ENCODE results near the gene TOX2.
A peak's percentile ranks its signal among the peaks of the same experiment; 100 is the strongest.

TOX2 gene

DNA sequence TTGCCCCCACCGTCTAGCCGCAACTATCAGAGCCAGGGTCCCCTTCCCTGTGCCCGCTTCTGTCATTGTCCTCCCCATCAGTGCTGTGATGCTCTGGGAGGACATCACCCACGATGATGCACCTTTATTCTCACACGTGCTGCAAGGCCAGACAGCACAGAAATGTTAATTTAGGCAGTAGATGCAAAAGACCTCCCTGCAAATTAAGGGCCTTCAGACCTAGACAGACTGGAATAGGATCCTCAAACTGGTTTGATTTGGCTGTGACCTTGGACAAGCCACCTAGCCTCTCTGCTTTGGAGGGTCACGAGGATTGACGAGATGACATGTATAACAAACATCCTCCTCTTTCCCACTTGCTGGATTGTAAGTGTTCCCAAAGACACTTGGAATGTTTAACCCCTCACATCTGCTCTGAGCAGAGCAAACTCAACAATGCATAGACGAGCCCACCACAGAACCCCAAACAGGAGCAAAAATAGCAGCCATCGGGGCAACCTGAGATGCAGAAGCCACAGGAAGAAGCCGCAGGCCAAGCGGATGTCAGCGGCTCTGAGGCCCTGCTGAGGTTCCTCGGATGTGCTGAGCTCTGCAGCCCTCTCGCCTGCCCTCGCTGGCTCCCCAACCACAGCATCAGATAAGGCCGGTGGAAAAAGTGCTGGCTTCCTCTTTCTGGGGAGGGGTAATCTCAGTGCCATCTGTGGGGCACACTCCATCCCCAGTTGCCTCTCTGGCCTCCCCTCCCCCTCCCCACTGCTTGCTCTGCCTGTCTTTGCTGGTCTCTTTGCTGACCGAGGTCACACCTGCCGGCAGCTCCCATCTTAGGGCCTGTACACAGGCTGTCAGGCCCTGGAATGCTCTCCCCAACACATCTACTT, 35.3 kb downstream of the TOX2 start:
- H3K4me1 Mint-ChIP-seq, result peaks cover 18% of the 10 kb centered on the region
- DNase-seq (ENCODE audit: low spot score in 2 of 2), result no peak
- ATAC-seq (ENCODE audit: low read depth), result peak; percentile 87

DNA sequence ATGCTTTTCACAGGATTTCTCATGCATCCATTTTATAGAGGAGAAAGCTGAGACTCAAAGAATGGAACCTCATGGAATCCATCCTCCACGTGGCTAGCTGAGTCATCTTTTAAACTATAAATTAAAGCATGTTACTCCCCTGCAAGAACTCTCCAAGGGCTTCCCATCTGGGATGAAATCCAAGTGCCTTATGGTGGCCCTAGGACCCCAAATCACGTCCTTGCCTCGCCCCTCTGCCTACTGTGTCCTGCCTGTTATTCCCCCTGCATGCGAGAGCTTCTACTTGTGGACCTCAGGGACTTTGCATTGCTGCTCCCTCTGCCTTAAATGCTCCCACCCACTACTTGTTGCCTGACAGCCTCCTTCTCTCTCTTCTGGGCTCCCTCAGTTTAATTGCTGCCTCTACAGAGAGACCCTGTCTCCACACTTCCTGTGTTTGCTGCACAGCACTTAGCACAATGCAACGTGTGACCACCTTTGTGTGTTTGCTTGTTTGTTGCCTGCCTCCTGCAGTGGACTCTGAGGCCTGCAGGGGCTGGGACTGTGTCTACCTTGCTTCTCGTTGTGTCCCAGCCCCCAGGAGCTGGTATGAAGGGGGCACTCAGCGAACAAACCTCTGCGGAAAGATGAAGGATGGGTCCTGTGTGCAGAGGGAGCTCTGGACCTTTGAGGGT, 39.4 kb downstream of the TOX2 start:
- ATAC-seq (ENCODE audit: low read depth), result no peak
- Mint-ChIP-seq H3K36me3 (peaks cover 5% of the 10 kb centered on the region), H3K27me3 (no peaks in the 10 kb centered on the region), H3K9me3 (peaks cover 5% of the 10 kb centered on the region), H3K27ac (no peak overlapping the region), H3K4me1 (peaks cover 28% of the 10 kb centered on the region), H3K4me3 (no peak overlapping the region)
- no peak for DNase-seq (ENCODE audit: low spot score in 2 of 2)

More for the DNA sequence above, 35.3 kb downstream of the TOX2 start:
- Mint-ChIP-seq H3K9me3 (no peaks in the 10 kb centered on the region), H3K36me3 (no peaks in the 10 kb centered on the region), H3K4me3 (peak overlapping the region; percentile 49), H3K27ac (no peak overlapping the region), H3K27me3 (no peaks in the 10 kb centered on the region)

DNA sequence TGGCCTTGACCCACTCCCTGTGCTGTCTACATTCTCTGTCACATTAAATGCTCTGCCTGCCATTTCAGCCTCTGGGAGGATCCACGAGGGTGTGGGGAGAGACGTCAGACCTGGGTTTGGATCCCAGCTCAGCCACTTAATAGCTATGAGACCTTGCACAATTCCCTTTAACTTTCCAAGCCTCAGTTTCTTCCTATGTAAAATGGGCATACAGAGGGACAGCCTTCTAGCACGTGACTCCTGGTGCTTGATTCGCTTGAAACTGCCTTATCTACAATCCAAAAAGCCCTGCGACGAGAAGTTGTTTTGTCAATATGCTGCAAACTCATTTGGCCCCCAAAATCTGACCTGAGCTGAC, 40.0 kb downstream of the TOX2 start:
- Mint-ChIP-seq H3K4me3 (no peak overlapping the region), H3K27ac (peak overlapping the region; percentile 22)

DNA sequence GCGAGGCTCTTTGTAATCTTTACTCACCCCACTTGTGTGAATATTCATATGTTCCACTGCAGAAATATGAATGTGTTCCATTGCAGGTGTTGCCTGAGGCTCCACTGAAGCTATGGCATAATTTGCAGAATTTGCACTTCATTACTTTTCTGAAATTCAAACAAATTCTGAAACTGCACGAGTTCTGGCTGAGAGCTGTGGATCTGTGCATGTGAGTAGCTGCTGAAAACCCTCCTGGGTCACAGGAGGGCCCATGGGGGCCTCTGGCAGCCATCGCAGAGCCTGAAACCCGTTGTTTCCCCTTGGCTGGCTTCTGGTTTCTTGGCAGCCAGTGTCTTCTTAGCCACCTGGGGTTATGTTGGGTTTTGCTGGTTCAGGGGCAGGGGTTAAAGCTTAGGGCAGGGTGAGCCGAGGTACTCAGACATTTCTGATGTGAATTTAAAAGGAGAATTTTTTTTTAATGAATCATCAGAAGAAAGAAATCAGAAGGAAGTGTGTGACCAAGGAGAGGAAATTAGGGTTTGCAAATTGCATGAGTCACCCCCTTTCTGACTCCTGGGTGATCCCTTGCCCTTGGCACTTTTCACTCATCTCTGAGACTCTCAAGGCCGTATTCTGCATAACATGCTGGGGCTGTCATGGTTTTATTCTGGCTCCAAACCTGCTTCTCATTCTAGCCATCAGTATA, 40.6 kb downstream of the TOX2 start:
- H3K27me3 Mint-ChIP-seq, result no peaks in the 10 kb centered on the region
- H3K27ac Mint-ChIP-seq, result peak overlapping the region; percentile 22
- ATAC-seq (ENCODE audit: low read depth) (peak; percentile 55), DNase-seq (ENCODE audit: low spot score in 2 of 2) (no peak)
- peaks cover 5% of the 10 kb centered on the region for H3K36me3 Mint-ChIP-seq
- H3K4me3 Mint-ChIP-seq, result no peak overlapping the region
- peaks cover 25% of the 10 kb centered on the region for H3K4me1 Mint-ChIP-seq
- H3K9me3 Mint-ChIP-seq, result peaks cover 5% of the 10 kb centered on the region

More for the DNA sequence above, 40.0 kb downstream of the TOX2 start:
- Mint-ChIP-seq H3K36me3 (peaks cover 5% of the 10 kb centered on the region), H3K4me1 (peaks cover 28% of the 10 kb centered on the region), H3K9me3 (peaks cover 5% of the 10 kb centered on the region), H3K27me3 (no peaks in the 10 kb centered on the region)
- no peak for ATAC-seq (ENCODE audit: low read depth)
- DNase-seq (ENCODE audit: low spot score in 2 of 2), result no peak

DNA sequence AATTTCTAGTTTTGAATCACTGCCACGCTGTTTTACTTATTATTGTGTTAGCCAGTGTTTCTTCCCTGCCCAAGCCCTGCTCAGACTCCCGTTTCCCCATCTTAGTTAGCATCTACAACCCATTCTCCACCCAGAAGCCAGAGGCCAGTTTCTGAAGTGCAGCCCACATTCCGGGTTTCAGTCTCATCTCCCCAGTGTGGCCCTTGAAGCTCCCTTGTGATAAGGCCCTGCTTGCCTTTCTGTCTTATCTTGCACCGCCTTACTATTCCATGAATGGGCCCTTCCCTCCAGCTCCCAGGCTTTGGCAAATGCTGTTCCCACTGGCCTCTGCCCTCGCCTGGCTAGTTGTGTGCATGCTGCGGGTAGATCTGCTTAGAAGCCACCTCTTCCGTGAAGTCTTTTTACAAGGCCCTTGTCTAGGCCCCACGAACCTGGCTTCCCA, 41.1 kb downstream of the TOX2 start:
- ATAC-seq (ENCODE audit: low read depth) (no peak), DNase-seq (ENCODE audit: low spot score in 2 of 2) (no peak)
- Mint-ChIP-seq H3K4me1 (peaks cover 19% of the 10 kb centered on the region), H3K4me3 (peak overlapping the region; percentile 30), H3K36me3 (peaks cover 5% of the 10 kb centered on the region), H3K27me3 (no peaks in the 10 kb centered on the region), H3K27ac (peak overlapping the region; percentile 22), H3K9me3 (peaks cover 5% of the 10 kb centered on the region)

DNA sequence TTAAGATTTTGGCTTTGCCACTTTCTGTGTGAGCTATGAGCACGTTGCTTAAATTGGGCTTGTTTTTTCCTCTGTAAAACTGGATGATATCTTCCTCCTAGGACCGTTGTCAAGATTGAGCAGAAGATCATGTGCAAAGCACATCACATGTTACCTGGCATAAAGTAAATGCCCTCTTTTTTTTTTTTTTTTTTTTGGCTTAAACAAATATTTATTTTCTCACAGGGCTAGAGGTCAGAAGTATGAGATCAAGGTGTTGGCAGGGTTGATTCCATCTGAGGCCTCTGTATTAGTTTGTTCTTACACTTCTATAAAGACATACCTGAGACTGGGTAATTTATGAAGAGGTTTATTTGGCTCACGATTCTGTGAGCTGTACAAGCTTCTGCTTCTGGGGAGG, 42.7 kb downstream of the TOX2 start:
- Mint-ChIP-seq H3K36me3 (peaks cover 5% of the 10 kb centered on the region), H3K27ac (no peak overlapping the region), H3K4me3 (no peak overlapping the region), H3K27me3 (no peaks in the 10 kb centered on the region), H3K9me3 (peaks cover 5% of the 10 kb centered on the region), H3K4me1 (peaks cover 19% of the 10 kb centered on the region)
- DNase-seq (ENCODE audit: low spot score in 2 of 2) (no peak), ATAC-seq (ENCODE audit: low read depth) (no peak)

DNA sequence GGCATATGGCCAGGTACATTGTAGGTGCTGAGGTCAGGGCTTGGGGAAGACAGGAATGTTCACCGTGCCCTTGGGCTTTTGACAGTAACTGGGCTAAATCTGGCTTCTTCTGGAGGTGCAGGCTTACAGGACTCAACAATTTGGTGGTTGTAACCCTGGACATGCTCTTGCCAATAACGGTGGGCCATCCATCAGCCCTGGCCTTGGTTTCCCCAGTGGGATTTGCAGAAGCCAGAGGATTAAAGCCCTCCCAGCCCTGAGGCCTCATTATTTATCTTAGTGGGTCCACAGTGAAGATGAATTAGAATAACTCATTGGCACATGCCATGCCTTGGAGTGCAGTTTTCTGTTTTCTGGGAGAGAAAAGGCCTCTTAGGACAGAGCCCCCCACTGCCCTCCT, 44.0 kb downstream of the TOX2 start:
- DNase-seq (ENCODE audit: low spot score in 2 of 2) (no peak), ATAC-seq (ENCODE audit: low read depth) (no peak)
- Mint-ChIP-seq H3K4me1 (peaks cover 19% of the 10 kb centered on the region), H3K36me3 (peaks cover 5% of the 10 kb centered on the region), H3K9me3 (peaks cover 5% of the 10 kb centered on the region), H3K27me3 (no peaks in the 10 kb centered on the region), H3K4me3 (no peak overlapping the region), H3K27ac (no peak overlapping the region)

DNA sequence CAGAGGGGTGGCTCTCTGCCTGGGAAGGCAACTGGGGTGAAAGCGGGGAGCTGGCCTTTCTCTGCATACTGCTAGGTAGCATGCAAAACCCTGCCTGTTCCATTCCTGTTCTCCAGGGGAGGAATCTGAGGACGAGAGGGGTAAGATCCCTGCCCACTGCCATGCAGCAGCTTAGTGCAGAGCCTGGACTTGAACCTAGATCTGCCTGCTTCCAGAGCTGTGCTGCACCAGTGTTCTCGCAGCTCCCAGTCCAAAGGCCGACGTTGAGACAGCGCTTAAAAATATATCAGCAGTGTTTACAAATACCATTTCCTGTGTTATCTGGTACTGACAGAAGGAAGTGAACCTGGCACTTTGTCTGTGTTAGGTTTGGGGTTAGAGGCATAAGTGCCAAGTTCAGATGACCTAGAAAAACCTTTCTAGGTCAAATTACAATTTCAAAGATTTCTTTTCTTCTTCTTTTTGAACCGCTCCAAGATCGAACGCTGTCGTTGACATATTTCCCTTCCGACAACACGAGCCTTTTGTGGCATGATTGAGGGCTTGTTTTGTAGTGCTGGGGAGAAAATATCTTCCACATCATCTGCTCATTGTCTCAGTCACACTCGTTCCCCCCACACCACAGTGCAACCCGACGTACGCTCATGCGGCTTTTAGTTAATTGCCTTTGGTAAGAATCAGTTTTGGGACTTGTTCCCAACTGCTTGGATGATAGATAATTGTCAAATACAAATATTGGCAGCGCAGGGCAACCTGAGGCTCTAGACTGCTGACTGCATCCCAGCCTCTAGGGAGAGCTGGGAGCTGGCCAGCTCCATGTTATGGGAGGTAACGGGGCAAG, 44.6 kb downstream of the TOX2 start:
- H3K4me1 Mint-ChIP-seq, result peaks cover 22% of the 10 kb centered on the region
- peak overlapping the region; percentile 15 for H3K27ac Mint-ChIP-seq
- no peaks in the 10 kb centered on the region for H3K27me3 Mint-ChIP-seq
- DNase-seq (ENCODE audit: low spot score in 2 of 2) (no peak), ATAC-seq (ENCODE audit: low read depth) (peak; percentile 62)
- H3K4me3 Mint-ChIP-seq, result peak overlapping the region; percentile 39
- H3K36me3 Mint-ChIP-seq, result peaks cover 5% of the 10 kb centered on the region
- peaks cover 5% of the 10 kb centered on the region for H3K9me3 Mint-ChIP-seq

DNA sequence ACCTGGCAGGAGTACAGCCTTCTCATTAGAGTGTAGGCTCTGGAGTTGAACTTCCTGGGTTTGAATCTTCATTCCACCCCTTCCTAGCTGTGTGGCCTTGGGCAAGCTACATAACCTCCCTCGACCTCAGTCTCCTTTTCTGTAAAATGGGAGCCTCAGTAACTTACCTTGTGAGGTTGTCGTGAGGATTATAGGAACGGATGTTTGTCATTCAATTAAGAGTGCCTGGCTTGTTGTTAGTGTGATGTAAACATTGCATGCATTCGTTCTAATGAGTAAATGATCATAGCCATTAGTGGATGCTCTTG, 45.2 kb downstream of the TOX2 start:
- H3K4me1 Mint-ChIP-seq, result peaks cover 23% of the 10 kb centered on the region
- ATAC-seq (ENCODE audit: low read depth) (no peak), DNase-seq (ENCODE audit: low spot score in 2 of 2) (no peak)
- peaks cover 5% of the 10 kb centered on the region for H3K9me3 Mint-ChIP-seq
- no peaks in the 10 kb centered on the region for H3K27me3 Mint-ChIP-seq
- no peak overlapping the region for H3K4me3 Mint-ChIP-seq
- peaks cover 5% of the 10 kb centered on the region for H3K36me3 Mint-ChIP-seq
- peak overlapping the region; percentile 15 for H3K27ac Mint-ChIP-seq

DNA sequence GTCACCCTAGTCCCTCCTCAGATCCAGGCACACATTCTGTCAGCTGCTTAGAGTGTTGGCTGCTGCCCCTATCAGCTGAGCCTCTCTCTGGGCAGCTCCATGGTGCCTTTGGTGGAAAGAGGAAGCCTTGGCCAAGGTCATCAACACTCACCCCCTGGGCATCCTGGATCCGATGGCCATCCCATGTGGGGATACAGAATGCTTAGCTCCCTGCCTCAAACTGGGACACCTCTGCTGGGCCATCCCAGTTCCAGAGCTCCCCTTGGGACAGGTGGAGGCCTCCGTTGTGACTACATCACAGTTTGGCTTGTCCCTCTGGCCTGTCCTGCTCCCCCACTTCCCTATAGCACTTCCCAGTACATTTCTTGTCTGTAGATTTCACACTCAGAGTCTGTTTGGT, 45.6 kb downstream of the TOX2 start:
- H3K4me1 Mint-ChIP-seq, result peaks cover 22% of the 10 kb centered on the region
- no peak overlapping the region for H3K4me3 Mint-ChIP-seq
- H3K27ac Mint-ChIP-seq, result no peak overlapping the region
- H3K9me3 Mint-ChIP-seq, result peaks cover 5% of the 10 kb centered on the region
- H3K27me3 Mint-ChIP-seq, result no peaks in the 10 kb centered on the region
- peaks cover 5% of the 10 kb centered on the region for H3K36me3 Mint-ChIP-seq
- ATAC-seq (ENCODE audit: low read depth) (no peak), DNase-seq (ENCODE audit: low spot score in 2 of 2) (no peak)

DNA sequence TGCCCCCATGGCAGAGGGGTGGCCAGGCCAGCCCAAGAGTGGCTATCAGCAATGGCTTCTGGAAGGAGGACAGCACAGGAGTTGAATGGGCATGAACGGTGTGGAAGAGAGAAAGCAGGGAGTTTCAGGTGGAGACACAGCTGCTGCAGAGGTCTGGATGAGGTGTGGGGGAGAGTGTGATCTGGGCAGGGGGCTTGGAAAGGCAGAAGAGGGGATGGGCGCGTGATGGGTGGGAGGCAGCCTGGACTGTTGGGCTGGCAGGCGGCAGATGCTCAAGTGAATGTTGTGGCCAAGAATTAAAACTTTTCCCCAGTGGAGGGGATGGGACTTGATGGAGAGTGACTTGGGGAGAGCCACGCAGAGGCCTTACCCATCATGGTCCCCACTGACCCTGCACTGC, 46.5 kb downstream of the TOX2 start:
- H3K36me3 Mint-ChIP-seq, result peaks cover 5% of the 10 kb centered on the region
- DNase-seq (ENCODE audit: low spot score in 2 of 2) (no peak), ATAC-seq (ENCODE audit: low read depth) (no peak)
- peaks cover 5% of the 10 kb centered on the region for H3K9me3 Mint-ChIP-seq
- peaks cover 14% of the 10 kb centered on the region for H3K4me1 Mint-ChIP-seq
- no peak overlapping the region for H3K4me3 Mint-ChIP-seq
- no peak overlapping the region for H3K27ac Mint-ChIP-seq
- no peaks in the 10 kb centered on the region for H3K27me3 Mint-ChIP-seq

DNA sequence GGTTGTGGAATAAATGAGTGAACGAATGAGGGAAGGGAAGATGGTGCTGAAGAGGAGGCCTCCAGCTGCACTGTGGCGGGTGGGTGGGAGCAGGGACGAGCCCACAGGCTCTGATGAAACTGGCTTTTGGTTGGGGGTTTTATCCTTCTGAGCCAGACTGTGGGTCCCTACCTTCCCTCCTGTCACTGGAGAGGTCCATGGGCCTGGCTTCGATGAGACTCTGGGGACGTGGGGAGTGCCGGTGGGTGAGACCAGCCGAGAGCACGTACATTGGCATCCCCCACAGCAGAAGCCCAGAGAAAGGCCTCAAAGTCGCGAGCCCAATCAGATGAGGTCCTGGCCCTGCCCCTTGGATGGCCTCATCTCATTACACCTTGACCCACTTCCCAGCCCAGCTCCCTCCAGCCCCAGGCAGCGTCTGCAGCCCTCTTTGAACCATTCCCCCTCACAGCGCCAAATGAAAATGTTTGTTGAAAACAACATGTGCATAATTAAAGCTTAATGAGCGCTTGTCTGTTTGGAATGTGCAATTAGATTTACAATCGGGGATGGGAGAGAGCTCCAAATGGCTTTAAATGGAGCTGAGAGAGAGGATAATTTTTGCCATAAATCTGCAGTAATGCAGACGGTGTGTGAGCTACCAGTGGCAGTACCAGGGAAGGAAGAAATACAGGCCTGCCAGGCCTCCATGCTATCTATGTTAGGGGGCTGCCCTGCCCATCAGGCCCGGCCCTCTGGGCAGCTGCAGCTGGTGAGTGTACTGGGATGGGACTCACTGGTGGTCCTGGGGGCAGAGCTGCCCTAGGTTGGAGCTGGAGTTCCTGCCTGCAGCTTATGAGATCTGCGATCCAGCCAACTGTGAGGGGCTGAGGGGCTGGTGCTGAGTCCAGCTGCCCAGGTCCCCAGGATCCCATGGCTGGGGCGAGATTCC, 47.2 kb downstream of the TOX2 start:
- Mint-ChIP-seq H3K4me3 (no peak overlapping the region), H3K27ac (no peak overlapping the region), H3K9me3 (peaks cover 5% of the 10 kb centered on the region), H3K4me1 (peaks cover 10% of the 10 kb centered on the region), H3K27me3 (no peaks in the 10 kb centered on the region), H3K36me3 (peaks cover 5% of the 10 kb centered on the region)
- DNase-seq (ENCODE audit: low spot score in 2 of 2), result no peak
- ATAC-seq (ENCODE audit: low read depth), result no peak

DNA sequence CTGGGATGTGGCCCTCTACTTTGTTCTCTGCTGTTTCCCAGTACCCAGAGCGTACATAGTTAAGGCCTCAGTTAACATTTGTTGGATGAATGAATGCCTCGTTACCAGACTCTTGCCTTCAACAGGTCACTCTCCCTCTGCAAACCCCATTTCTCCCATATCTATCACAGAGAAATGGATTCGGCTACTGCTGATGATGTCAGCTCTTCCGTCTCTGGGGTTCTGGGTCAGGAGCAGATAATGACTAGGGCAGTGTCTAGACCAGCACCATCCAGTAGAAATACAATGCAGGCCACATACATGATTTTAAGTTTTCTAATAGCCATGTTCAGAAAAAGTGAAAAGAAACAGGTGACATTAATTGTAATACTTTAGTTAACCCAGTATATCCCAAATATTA, 47.9 kb downstream of the TOX2 start:
- no peak overlapping the region for H3K4me3 Mint-ChIP-seq
- H3K9me3 Mint-ChIP-seq, result peaks cover 5% of the 10 kb centered on the region
- H3K4me1 Mint-ChIP-seq, result peaks cover 10% of the 10 kb centered on the region
- H3K36me3 Mint-ChIP-seq, result peaks cover 5% of the 10 kb centered on the region
- no peak overlapping the region for H3K27ac Mint-ChIP-seq
- no peaks in the 10 kb centered on the region for H3K27me3 Mint-ChIP-seq
- ATAC-seq (ENCODE audit: low read depth) (no peak), DNase-seq (ENCODE audit: low spot score in 2 of 2) (no peak)
